T-helper 1 cell treated with Interleukin-12 subunit alpha and Interleukin-12 subunit beta and Interleukin-4 antibody, amounts not matched to agents 30 ng/mL and 1 ng/mL, for 36 hours (primary cell): ENCODE measurements around the gene DAD1. TPM values are rescaled to one million over a fixed set of nuclear protein-coding genes. Genes with fewer than 3 reads are reported as not detected.

Source experiments
- intact Hi-C: fragments of 100-400 bp; cut with micrococcal nuclease; formaldehyde crosslinking; loops from one replicate; pipeline ENCODE4 v1.15.1; 2024
- total RNA-seq: library from RNA; stranded (reverse); gene quantifications from 2 replicates; pipeline ENCODE4 v1.2.3, GENCODE V29; 2022

DAD1 gene
- total RNA-seq, 1 donor from 2014 or later = 190 TPM

DNA sequence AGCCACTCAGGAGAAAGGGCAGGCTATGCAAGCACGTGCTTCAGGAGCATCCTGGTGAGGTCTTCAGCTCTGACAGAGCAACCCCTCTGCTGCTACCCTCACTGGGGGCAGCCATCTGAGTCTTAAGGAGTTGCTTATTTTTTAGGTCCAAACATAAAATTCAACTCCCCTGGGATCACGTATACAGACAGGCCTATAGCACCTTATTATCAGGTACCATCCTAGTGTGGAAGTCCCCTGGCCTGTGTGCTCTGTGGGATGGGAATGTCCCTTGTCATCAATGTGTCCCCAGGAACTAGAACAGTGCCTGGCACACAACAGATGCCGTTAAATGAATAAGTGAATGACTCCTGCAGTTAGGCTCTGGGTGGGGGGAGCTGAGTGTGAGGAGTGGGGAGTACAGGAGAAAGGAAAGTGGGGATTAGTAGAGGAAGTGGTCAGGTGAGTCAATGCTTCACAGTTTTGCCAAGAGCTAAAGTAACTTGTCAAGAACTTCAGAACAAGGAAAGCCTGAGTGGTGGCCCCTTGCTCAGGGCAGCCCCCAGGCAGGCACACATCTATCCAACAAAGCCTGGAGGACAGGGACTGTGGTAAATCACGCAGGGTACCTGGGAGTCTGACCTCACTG is 33.5 kb downstream of the DAD1 start:
- intact Hi-C loops = loop anchor here (1.0 to 10.0 kb wide), 20 partner anchors 34 to 1291 kb away; partner anchors contain the start of genes BCL2L2, CDH24, DAD1 and HNRNPC

DNA sequence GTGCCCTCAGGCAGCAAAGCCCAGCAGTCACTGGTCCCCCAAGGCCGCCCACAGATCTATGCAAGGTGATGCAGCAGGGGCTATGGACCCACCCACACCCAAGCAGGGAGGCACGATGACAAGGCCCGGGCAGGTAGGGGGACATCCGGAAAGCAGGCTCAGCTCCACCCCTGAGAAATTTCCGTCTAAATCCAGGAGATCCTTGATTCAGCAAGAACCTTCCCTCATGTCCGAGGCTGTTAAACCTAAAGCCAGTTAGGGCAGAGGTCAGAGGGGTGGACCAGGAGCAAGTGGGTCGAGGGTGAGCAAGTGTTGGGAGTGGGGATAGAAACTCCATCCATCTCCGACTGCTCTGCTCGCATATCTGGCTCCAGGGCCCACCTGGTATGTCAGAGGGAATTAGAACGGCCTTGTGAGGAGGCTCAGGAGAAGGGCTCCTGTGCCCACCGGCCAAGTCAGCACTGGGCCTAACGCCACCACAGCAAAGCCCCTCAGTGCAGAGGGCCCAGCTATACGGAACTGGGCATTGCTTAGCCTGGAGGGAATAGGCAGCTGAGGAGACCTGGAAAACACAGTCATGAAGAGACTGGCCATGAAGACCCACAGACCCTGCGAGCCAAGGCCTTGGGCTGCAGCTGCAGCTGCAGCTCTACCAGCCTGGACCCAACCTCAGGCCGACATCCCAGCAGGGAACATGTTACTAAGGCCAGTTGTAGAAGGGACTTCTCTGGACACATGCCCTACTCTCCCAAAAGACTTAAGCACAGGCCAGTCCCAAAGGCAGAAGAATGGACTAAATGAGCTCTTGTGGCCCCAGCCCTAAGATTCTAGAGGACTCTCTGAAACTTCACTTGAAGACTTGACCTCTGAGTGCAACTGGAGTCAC is 34.3 kb downstream of the DAD1 start:
- intact Hi-C loops = loop anchor here (5.0 to 10.0 kb wide), 6 partner anchors 170 to 1290 kb away; partner anchors contain the start of genes BCL2L2, CDH24, HNRNPC and PPP1R3E

GRCh38 chr14:22553861-22554497 is 35.0 kb downstream of the DAD1 start:
- intact Hi-C loops = loop anchor here (5.0 to 10.0 kb wide), 4 partner anchors 169 to 1289 kb away; partner anchors contain the start of genes BCL2L2, HNRNPC and PPP1R3E

- intact Hi-C loops = loop anchor here (5.0 to 10.0 kb wide), 4 partner anchors 169 to 1289 kb away; partner anchors contain the start of genes BCL2L2, HNRNPC and PPP1R3E
Observed at GRCh38 chr14:22553445-22553844, 35.6 kb downstream of the DAD1 start.

- intact Hi-C loops = loop anchor here (5.0 to 10.0 kb wide), 4 partner anchors 168 to 1288 kb away; partner anchors contain the start of genes BCL2L2, HNRNPC and PPP1R3E
Observed at GRCh38 chr14:22552827-22553076, 36.3 kb downstream of the DAD1 start.

- intact Hi-C loops = loop anchor here (5.0 to 10.0 kb wide), 4 partner anchors 167 to 1287 kb away; partner anchors contain the start of genes BCL2L2, HNRNPC and PPP1R3E
Observed at GRCh38 chr14:22552001-22552826, 36.8 kb downstream of the DAD1 start.

- intact Hi-C loops = loop anchor here (2.0 to 10.0 kb wide), 6 partner anchors 45 to 1287 kb away; partner anchors contain the start of genes BCL2L2, HNRNPC and PPP1R3E
Observed at GRCh38 chr14:22551605-22551997, 37.4 kb downstream of the DAD1 start.

GRCh38 chr14:22549981-22550673 is 38.9 kb downstream of the DAD1 start:
- intact Hi-C loops = loop anchor here (1.0 to 10.0 kb wide), 9 partner anchors 9 to 1285 kb away; partner anchors contain the start of genes BCL2L2, HNRNPC and PPP1R3E

- intact Hi-C loops = loop anchor here (10.0 kb wide), 1 partner anchor 905 kb away; no protein-coding TSS in a partner anchor
Observed at GRCh38 chr14:22549324-22549962, 39.6 kb downstream of the DAD1 start.

DNA sequence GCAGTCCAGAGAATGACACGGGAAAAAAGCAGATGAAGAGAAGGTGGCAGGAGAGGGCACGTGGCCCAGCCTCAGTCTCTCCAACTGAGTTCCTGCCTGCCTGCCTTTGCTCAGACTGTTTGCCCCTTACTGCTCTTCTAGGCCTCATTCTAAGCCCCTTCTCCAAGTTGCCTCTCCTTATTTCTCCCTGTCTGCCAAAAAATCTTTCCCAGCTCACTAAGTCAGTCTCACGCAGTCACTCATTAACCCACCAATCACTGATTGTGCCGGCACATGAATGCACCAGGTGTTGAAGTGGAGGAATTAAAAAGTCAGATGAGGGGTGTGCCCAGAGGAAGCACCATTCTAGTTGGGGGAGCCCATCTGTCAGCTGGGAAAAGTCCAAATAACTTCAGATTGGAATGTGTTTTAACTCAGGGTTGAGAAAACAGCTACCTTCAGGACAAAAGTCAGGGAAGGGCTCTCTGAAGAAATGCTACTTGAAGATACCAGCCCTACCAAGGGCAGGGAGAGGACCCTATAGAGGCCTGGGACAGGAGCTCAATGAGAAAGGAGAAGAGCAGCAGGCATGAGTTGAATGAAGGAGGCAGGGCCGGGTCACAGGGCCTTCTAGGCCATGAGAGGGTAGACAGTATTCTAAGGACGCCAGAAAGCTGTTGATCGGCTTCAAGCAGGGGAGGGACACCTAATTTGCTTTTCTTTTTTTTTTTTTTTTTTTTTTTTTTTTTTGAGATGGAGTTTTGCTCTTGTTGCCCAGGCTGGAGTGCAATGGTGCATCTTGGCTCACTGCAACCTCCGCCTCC is 40.9 kb downstream of the DAD1 start:
- intact Hi-C loops = loop anchor here (10.0 kb wide), 1 partner anchor 903 kb away; no protein-coding TSS in a partner anchor

DNA sequence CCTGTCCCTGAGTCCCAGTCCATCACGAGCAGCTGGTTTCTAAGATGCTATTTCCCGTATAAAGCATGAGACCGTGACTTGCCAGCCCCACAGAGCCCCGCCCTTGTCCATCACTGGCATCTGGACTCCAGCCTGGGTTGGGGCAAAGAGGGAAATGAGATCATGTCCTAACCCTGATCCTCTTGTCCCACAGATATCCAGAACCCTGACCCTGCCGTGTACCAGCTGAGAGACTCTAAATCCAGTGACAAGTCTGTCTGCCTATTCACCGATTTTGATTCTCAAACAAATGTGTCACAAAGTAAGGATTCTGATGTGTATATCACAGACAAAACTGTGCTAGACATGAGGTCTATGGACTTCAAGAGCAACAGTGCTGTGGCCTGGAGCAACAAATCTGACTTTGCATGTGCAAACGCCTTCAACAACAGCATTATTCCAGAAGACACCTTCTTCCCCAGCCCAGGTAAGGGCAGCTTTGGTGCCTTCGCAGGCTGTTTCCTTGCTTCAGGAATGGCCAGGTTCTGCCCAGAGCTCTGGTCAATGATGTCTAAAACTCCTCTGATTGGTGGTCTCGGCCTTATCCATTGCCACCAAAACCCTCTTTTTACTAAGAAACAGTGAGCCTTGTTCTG is 41.6 kb downstream of the DAD1 start:
- intact Hi-C loops = loop anchor here (10.0 kb wide), 1 partner anchor 903 kb away; no protein-coding TSS in a partner anchor

- intact Hi-C loops = loop anchor here (10.0 kb wide), 1 partner anchor 902 kb away; no protein-coding TSS in a partner anchor
Observed at GRCh38 chr14:22546722-22547071, 42.3 kb downstream of the DAD1 start.

GRCh38 chr14:22545842-22546721 is 42.9 kb downstream of the DAD1 start:
- intact Hi-C loops = loop anchor here (10.0 kb wide), 1 partner anchor 901 kb away; no protein-coding TSS in a partner anchor

DNA sequence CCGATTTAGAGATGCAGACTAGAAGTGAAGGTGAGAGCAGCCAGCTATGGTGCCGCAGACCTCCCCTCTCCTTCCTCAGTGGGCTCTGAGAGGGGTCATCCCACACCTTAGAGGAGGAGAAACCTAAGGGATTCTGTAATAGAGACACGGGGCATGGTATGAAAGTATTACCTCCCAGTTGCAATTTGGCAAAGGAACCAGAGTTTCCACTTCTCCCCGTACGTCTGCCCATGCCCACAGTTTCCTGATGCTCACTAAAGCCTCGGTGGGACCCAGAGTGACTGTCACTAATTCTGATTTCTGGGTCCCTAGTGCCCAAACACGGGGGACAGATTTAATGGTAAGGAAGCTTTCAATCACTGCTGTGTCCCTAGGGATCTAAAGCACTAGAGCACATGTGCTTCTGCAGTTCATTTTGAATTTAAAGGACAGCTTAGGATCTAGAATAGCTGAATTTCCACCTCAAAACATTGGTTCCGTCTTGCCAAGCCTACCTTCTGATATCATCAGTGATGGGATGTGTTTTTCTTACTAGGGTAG is 44.1 kb downstream of the DAD1 start:
- intact Hi-C loops = loop anchor here (5.0 to 10.0 kb wide), 2 partner anchors 808 to 900 kb away; no protein-coding TSS in a partner anchor

GRCh38 chr14:22544406-22544805 is 44.6 kb downstream of the DAD1 start:
- intact Hi-C loops = loop anchor here (5.0 to 10.0 kb wide), 2 partner anchors 807 to 900 kb away; no protein-coding TSS in a partner anchor
